Esophagus (tissue), 2 donors: ENCODE data around the gene CHRNA3. TPM values are rescaled to one million over a fixed set of nuclear protein-coding genes. Genes with fewer than 3 reads are reported as not detected.

Source experiments
- H3K27ac ChIP-seq, 2 donors: one replicate each; pipeline ENCODE4 v1.5.1; 2013; ENCODE audit warnings: low read depth in 2 of 2, mild to moderate bottlenecking in 2 of 2, inconsistent platforms in 1 of 2, low read length in 1 of 2, moderate library complexity in 1 of 2
- H3K27me3 ChIP-seq, 2 donors: one replicate each; pipeline ENCODE4 v1.6.1; 2013; ENCODE audit warnings: low read length in 2 of 2, control low read depth in 1 of 2, mild to moderate bottlenecking in 1 of 2; ENCODE audit not compliant: insufficient read depth in 2 of 2, control insufficient read depth in 1 of 2
- H3K36me3 ChIP-seq, 2 donors: one replicate each; pipeline ENCODE4 v1.6.1; 2013; ENCODE audit warnings: low read length in 1 of 2; ENCODE audit not compliant: control insufficient read depth in 2 of 2, insufficient read depth in 2 of 2
- H3K4me1 ChIP-seq, 2 donors: one replicate each; pipeline ENCODE4 v1.6.1; 2013; ENCODE audit warnings: low read length in 1 of 2; ENCODE audit not compliant: control insufficient read depth in 2 of 2, insufficient read depth in 2 of 2
- H3K4me3 ChIP-seq, 2 donors: one replicate each; pipeline ENCODE4 v1.5.1; 2013; ENCODE audit warnings: low read length in 2 of 2, mild to moderate bottlenecking in 2 of 2, low read depth in 1 of 2, moderate library complexity in 1 of 2
- H3K9me3 ChIP-seq, 2 donors: one replicate each; pipeline ENCODE4 v1.6.1; 2013; ENCODE audit warnings: mild to moderate bottlenecking in 2 of 2, low read depth in 1 of 2, low read length in 1 of 2, moderate library complexity in 1 of 2; ENCODE audit not compliant: control insufficient read depth in 2 of 2, insufficient read depth in 1 of 2
- WGBS, 2 donors: extraction: QIAGEN DNeasy Blood & Tissue Kit; methylation state at CpG; one replicate each; pipeline ENCODE4 v1.1.7; 2013; 5-methylcytosine and 5-hydroxymethylcytosine counted together
- polyA plus RNA-seq, 2 donors: library from polyadenylated mRNA; stranded (reverse); fragments of 200-250 nt; gene quantifications; one replicate each; pipeline ENCODE4 v1.2.3, GENCODE V29; 2013
- donor health status: healthy with polysubstance abuse.
- donor health status: Bipolar disorder and iron deficiency.

CHRNA3 gene
- polyA plus RNA-seq, 2 donors, result 0.07 TPM; not detected in 1

DNA sequence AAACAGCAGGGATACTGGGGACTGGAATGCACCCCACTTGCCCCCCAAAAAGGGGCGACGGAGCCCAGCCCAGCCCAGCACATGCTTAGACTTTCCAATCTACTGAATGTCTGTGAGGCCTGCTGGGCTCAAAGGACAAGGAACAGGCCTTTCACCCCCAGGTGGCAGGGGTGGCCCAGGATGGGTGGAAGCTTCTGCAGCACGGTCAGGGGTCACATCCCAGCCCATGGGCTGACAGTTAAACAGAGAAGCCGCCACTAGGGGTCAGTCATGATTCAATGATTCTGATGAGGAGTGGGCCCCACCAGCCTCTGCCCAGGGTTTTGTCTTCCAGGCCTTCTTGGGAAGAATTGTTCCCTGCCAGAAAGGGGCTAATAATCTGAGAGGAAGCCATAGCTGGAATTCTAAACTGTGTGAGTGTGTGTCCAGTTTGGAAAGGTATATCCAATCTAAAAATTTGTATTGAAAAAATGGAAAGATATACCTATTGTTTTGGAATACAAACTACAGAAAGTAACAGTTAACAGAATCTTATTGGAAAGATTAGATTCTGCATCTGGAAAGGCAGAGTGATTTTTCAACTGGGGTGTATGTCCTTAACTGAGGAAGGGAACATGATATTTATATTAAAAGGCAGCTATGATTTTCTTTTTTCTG, 18.0 kb upstream of the CHRNA3 start:
- no peak overlapping the region for H3K27ac ChIP-seq
- H3K36me3 ChIP-seq, result no peaks in the 10 kb centered on the region
- peaks cover 0 to 2% of the 10 kb centered on the region in 2 donors for H3K9me3 ChIP-seq
- no peaks in the 10 kb centered on the region for H3K27me3 ChIP-seq
- no peak overlapping the region for H3K4me3 ChIP-seq
- peaks cover 4 to 8% of the 10 kb centered on the region in 2 donors for H3K4me1 ChIP-seq
- 49 to 51% methylated on average over 4 of the region's 4 CpGs for WGBS, 2 donors

DNA sequence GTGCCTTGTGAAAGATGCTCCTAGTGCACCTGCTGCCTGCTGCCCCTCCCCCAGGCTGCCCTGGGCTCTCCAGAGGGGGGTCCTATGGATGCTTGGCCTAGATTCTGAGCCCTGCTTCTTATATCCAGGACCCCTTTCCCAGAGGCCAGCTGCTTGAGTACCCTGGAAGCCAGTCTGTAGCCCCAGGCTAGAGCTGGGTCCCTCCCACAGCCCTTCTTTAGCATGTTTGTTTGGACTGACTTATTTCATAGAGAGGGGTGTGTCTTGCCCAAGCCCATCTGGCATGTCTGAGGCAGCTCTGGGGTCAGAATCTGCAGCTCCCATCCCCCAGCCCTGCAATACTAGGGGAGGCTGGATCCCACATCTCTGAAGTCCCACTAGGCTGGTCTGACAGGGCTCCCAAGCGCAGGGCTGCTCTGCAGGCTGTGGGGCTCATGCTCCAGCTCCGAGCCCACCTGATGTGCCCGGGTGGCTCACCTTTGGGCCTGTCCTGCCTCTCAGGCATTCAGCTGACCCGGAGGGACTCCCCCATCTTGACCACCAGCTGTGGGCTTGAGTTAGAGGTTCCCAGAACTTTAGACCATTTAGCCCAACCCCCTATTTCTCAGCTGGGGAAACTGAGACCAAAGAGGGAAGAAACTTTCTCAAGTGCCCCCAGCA, 17.1 kb upstream of the CHRNA3 start:
- Histone ChIP-seq H3K4me3 (no peak overlapping the region), H3K27ac (no peak overlapping the region), H3K4me1 (peaks cover 4 to 8% of the 10 kb centered on the region in 2 donors), H3K36me3 (no peaks in the 10 kb centered on the region), H3K9me3 (peaks cover 0 to 2% of the 10 kb centered on the region in 2 donors), H3K27me3 (no peaks in the 10 kb centered on the region)
- WGBS, 2 donors, result 68 to 76% methylated on average over 4 of the region's 4 CpGs

DNA sequence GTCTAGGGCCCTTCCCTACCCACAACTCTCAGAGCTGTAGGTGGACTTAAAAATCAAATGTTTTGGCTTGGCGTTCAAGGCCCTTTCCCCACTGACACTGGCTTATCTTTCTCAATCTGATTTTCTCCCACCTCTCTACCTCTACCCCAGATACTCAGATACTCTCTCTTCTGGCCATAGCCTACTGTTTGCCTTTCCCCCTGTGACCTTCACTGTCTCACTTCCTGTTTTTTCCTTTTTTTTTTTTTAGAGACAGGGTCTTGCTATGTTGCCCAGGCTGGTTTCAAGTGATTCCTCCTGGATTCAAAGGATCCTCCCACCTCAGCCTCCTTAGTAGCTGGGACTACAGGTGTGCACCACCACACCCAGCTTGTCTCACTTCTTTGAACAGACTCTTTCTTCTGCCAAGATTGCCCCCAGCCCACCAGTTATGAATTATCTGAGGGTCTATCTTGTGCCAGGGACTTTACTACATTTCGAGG, 15.6 kb upstream of the CHRNA3 start:
- Histone ChIP-seq H3K9me3 (peaks cover 0 to 2% of the 10 kb centered on the region in 2 donors), H3K4me3 (no peak overlapping the region), H3K27me3 (no peaks in the 10 kb centered on the region), H3K4me1 (peaks cover 4 to 5% of the 10 kb centered on the region in 2 donors), H3K27ac (no peak overlapping the region), H3K36me3 (no peaks in the 10 kb centered on the region)
- 80 to 88% methylated on average over 2 of the region's 2 CpGs for WGBS, 2 donors

DNA sequence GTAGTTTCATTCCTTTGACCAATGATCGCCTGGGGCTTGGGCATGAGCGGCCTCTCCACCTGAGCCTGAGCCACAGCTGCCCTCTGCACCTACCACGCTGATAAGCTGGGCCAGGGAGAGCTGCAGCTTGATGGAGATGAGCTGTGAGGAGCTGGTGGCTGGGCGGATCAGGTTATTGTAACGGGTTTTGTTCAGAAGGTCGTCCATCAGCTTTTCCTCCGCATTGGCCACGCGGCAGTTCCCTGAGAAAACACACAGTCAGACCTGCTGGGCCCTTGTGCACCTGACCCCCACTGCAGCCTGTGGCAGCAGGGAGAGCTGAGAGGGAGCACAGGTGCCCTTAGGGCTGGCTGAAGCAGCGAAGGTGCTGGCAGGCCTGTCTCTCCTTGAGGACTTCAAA, 14.6 kb upstream of the CHRNA3 start:
- Histone ChIP-seq H3K4me1 (no peaks in the 10 kb centered on the region), H3K27me3 (no peaks in the 10 kb centered on the region), H3K36me3 (no peaks in the 10 kb centered on the region), H3K4me3 (no peak overlapping the region), H3K27ac (no peak overlapping the region), H3K9me3 (peaks cover 0 to 2% of the 10 kb centered on the region in 2 donors)
- 85 to 89% methylated on average over 10 of the region's 10 CpGs for WGBS, 2 donors

DNA sequence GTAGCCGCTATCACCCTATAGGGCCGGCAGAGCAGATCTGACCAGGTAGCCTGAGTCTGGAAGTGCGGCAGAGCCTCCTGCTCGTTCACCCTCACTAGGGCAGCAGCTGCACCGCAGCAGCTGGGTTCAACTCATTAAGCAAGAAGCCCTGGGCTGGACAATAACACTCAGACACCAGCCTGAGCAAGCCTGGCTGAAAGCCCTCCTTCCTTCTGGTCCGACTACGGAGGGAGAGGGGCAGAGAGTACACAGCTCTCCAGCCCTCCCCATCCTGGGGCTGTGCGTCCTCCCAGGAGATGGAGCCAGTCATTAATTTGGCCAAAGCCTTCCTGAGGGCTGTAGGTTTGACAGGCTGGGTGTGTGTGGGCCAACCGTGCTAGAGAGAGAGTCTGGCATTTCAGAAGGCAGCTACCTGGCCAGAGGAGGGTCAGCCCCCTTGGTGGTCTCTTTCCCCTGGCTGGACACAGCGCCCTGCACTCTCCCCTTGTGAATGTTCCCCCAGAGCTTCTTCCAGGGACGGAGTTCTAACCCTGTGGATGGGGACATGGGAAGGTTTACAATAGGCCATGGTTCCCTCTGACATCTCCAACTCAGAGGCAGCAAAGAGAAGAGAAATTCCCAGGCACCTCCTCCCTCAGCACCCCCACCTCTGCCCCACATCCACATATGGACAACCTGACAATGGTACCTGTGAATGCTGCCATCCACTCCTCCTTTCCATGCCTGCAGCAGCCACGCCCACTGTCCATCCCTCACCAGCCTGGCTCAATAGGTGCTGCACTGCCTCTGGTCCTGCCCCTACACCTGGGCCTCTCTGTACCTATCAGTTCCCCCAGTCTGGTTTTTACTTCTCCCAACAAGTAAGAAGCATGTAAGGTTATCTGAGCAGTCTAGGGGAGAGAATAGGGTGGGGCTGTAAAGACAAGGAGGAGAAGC, 13.7 kb upstream of the CHRNA3 start:
- no peaks in the 10 kb centered on the region for H3K4me1 ChIP-seq
- WGBS, 2 donors, result 82 to 87% methylated on average over 12 of the region's 12 CpGs
- no peaks in the 10 kb centered on the region for H3K27me3 ChIP-seq

DNA sequence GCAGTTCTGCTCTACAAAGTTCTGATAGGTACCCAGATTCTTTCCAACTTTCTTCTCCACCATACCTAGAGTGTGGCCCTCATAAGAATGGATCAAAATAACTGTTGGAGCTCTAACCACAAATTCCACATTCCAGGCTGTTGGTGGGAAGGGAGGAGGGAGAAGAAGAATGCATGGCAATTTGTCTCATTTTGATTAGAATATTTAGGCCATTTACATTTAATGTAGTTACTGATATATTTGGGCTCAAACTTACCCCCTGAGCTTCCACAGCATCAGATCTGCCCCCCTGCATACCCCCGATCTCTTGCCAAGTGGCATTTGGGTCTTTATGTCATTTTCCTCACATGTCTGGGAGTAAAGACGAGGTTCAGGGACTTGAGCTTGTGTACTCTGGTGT, 12.6 kb upstream of the CHRNA3 start:
- Histone ChIP-seq H3K9me3 (peaks cover 0 to 2% of the 10 kb centered on the region in 2 donors), H3K4me1 (no peaks in the 10 kb centered on the region), H3K36me3 (no peaks in the 10 kb centered on the region), H3K27ac (no peak overlapping the region), H3K27me3 (no peaks in the 10 kb centered on the region), H3K4me3 (no peak overlapping the region)
- 90 to 93% methylated on average over 2 of the region's 2 CpGs for WGBS, 2 donors

More for the DNA sequence above, 13.7 kb upstream of the CHRNA3 start:
- H3K4me3 ChIP-seq, result no peak overlapping the region
- no peaks in the 10 kb centered on the region for H3K36me3 ChIP-seq
- H3K9me3 ChIP-seq, result peaks cover 0 to 2% of the 10 kb centered on the region in 2 donors
- H3K27ac ChIP-seq, result no peak overlapping the region

DNA sequence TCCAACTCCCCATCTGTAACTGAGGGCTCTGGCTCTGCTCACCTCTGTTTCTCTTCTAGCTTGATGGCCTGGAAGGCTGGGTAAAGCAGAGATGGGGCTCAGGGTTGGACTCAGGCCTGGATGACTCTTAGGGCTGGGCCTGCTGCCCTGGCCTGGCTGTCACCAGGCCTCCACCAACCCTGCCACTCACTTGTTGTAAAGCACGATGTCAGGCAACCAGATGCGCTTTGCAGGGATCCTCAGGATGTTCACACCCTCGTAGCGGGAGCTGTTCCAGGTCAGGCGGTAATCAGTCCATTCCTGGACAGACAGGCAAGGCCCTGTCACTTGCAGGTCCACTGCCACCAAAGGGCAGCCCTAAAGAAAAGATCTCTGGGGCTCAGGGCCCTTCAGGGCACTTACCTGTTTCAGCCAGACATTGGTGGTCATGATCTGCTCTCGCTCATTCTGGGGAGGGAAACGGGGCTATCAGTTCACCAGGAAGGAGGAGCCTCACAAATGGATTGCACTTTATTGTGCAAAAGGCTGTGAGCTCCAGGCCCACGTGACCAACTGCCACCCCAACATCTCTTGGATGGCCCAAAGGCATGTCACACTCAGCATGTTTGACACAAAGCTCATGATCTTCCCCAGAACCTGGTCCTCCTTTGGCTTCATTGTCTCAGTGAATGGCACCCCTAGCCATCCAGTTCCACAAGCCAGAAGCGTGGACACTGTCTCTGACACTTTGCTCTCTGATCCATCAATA, 10.3 kb upstream of the CHRNA3 start:
- H3K9me3 ChIP-seq, result peaks cover 0 to 2% of the 10 kb centered on the region in 2 donors
- no peak overlapping the region for H3K4me3 ChIP-seq
- H3K27ac ChIP-seq, result no peak overlapping the region
- WGBS, 2 donors, result 82 to 84% methylated on average over 9 of the region's 9 CpGs
- H3K36me3 ChIP-seq, result no peaks in the 10 kb centered on the region
- H3K27me3 ChIP-seq, result no peaks in the 10 kb centered on the region
- no peaks in the 10 kb centered on the region for H3K4me1 ChIP-seq

DNA sequence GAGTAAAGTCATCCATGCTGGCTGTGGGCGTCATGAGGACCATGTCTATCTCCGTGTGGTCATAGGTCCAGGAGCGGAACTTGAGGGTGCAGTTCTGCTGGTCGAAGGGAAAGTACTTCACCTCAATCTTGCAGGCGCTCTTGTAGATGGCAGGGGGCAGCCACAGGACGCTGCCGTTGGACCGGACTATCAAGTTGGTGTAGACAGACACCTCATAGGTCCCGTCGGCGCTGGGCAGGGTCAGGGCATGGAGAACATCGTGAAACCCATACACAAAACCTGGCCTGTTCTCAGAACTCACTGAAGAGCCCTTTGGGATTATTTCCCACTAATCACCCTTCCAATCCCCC, 8.9 kb upstream of the CHRNA3 start:
- Histone ChIP-seq H3K27me3 (no peaks in the 10 kb centered on the region), H3K36me3 (no peaks in the 10 kb centered on the region), H3K27ac (no peak overlapping the region), H3K9me3 (peaks cover 0 to 2% of the 10 kb centered on the region in 2 donors), H3K4me3 (no peak overlapping the region), H3K4me1 (peaks cover 2% of the 10 kb centered on the region in 2 donors)
- WGBS, 2 donors, result 90 to 96% methylated on average over 12 of the region's 12 CpGs
